WI38 (cell line): ENCODE measurements around the gene CD164L2.
"Not testable (repeated sequence)": the region's sequence is repeated elsewhere in the genome, so short reads cannot be mapped to it uniquely, and the experiment has no call there.

Source experiments
- H3K4me3 ChIP-seq: 2 replicates; pipeline ENCODE4 v1.5.1; 2011; ENCODE audit warnings: low read depth, mild to moderate bottlenecking, control low read depth, low read length
- CTCF ChIP-seq: IDR thresholded peaks from 2 replicates; pipeline ENCODE4 v1.5.1; 2012; ENCODE audit warnings: low read depth, mild to moderate bottlenecking, control low read depth, low read length

Gene CD164L2

GRCh38 chr1:27392778-27393635 is 9.9 kb upstream of the CD164L2 start:
- peak; percentile 25; the same call in 1 of the 2 replicates for TF ChIP-seq CTCF
- H3K4me3 ChIP-seq, result peak overlapping the region; percentile 87

GRCh38 chr1:27392096-27392777 is 9.1 kb upstream of the CD164L2 start, which contains the start of gene GPR3:
GPR3 (plus strand) TSS chr1:27392622; CDS start chr1:27393799, 1,177 bp downstream.
- peak; percentile 52 for TF ChIP-seq CTCF

GRCh38 chr1:27391511-27392095 is 8.5 kb upstream of the CD164L2 start:
- peak overlapping the region; percentile 48 for H3K4me3 ChIP-seq

More at GRCh38 chr1:27392096-27392777, 9.1 kb upstream of the CD164L2 start, which contains the start of gene GPR3:
- peak within 1 kb of the TSS; percentile 87 for H3K4me3 ChIP-seq

GRCh38 chr1:27388337-27389005 is 5.3 kb upstream of the CD164L2 start:
- TF ChIP-seq CTCF, result peak; percentile 93
- H3K4me3 ChIP-seq, result no peak overlapping the region

More at GRCh38 chr1:27391511-27392095, 8.5 kb upstream of the CD164L2 start:
- TF ChIP-seq CTCF, result no peak

GRCh38 chr1:27384797-27385196 is 1.7 kb upstream of the CD164L2 start:
- H3K4me3 ChIP-seq, result not testable (repeated sequence)

- H3K4me3 ChIP-seq, result no peak overlapping the region
- no peak for TF ChIP-seq CTCF
Measured at GRCh38 chr1:27383661-27384060, 528 bp upstream of the CD164L2 start.

- H3K4me3 ChIP-seq, result no peak overlapping the region
Measured at GRCh38 chr1:27381969-27382762, 967 bp downstream of the CD164L2 start.

More at GRCh38 chr1:27381969-27382762, 967 bp downstream of the CD164L2 start:
- TF ChIP-seq CTCF, result no peak
